ENCODE data around the gene FCRLB.

GRCh38 chr1:161721738-161722343 is 497 bp downstream of the FCRLB start:
- no peak for TF ChIP-seq POLR2A (IDR thresholded peaks at IDR 0.05)
- TF ChIP-seq, protein P1, sequence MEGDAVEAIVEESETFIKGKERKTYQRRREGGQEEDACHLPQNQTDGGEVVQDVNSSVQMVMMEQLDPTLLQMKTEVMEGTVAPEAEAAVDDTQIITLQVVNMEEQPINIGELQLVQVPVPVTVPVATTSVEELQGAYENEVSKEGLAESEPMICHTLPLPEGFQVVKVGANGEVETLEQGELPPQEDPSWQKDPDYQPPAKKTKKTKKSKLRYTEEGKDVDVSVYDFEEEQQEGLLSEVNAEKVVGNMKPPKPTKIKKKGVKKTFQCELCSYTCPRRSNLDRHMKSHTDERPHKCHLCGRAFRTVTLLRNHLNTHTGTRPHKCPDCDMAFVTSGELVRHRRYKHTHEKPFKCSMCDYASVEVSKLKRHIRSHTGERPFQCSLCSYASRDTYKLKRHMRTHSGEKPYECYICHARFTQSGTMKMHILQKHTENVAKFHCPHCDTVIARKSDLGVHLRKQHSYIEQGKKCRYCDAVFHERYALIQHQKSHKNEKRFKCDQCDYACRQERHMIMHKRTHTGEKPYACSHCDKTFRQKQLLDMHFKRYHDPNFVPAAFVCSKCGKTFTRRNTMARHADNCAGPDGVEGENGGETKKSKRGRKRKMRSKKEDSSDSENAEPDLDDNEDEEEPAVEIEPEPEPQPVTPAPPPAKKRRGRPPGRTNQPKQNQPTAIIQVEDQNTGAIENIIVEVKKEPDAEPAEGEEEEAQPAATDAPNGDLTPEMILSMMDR (IDR thresholded peaks at IDR 0.05), result no peak
